ENCODE measurements around the gene WSCD1.

The WSCD1 gene

DNA sequence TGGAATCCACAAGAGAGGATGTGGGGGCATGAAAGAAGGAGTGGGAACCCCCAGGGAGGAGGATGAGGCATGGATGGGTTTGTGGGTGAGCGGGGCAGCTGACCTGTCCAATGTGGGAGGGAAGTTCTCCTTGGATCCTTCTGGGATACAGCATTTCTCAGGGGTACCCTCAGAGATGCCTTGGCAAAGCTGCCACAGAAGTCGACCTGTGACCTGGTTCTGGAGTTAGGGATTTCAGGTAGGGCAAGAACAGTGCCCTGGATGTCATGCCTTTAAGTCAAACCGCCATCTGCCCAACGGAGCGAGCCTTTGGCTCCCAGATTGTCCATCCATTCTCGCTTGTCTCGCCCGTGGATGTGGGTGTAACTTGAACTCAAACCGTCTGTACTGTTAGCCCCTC lies 30.0 kb downstream of the WSCD1 start:
- Histone ChIP-seq H3K4me3 (ENCODE audit: low read depth in 1 of 2, low read length in 2 of 2) (no peak overlapping the region), H3K36me3 (ENCODE audit: control insufficient read depth in 1 of 2, insufficient read depth in 2 of 2, low read length in 2 of 2) (no peaks in the 10 kb centered on the region), H3K4me1 (ENCODE audit: control insufficient read depth in 1 of 2, insufficient read depth in 2 of 2, low read length in 2 of 2) (no peaks in the 10 kb centered on the region), H3K27me3 (ENCODE audit: low read depth, low read length) (no peaks in the 10 kb centered on the region), H3K27ac (ENCODE audit: low read length) (no peak overlapping the region), H3K9me3 (ENCODE audit: control insufficient read depth in 1 of 2, low read length in 2 of 2) (no peaks in the 10 kb centered on the region)

DNA sequence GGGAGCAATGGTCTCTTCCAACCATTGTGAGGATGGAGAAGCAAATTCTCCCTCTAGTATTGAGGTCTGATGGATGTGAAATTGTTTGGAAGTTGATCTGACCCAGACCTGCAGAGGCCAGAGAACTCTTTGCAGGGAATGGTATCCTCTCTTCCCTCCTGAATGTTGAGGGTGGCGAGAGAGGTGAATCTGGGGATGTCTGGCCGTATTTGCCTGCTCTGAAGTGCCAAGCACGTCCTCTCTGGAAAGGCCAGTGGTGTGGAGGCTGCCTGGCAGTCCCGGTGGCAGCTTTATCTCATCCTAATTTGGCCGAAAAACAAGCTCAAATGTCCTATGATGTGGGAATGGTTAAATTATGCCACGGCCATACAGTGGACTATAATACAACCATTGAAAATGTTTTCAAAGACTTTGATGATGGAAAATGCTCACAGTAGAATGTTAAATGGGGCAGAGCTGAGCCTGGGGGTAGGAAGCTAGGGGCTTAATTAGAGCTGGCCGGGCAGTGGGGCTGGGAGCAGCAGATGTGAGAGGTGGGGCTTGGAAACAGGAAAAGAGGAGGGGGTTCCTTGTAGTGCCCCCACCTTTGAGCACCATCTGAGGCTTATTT lies 30.8 kb downstream of the WSCD1 start:
- H3K27ac ChIP-seq (ENCODE audit: low read length), result no peak overlapping the region
- H3K27me3 ChIP-seq (ENCODE audit: low read depth, low read length), result no peaks in the 10 kb centered on the region
- H3K36me3 ChIP-seq (ENCODE audit: control insufficient read depth in 1 of 2, insufficient read depth in 2 of 2, low read length in 2 of 2), result no peaks in the 10 kb centered on the region
- no peak overlapping the region for H3K4me3 ChIP-seq (ENCODE audit: low read depth in 1 of 2, low read length in 2 of 2)
- H3K4me1 ChIP-seq (ENCODE audit: control insufficient read depth in 1 of 2, insufficient read depth in 2 of 2, low read length in 2 of 2), result no peaks in the 10 kb centered on the region
- H3K9me3 ChIP-seq (ENCODE audit: control insufficient read depth in 1 of 2, low read length in 2 of 2), result no peaks in the 10 kb centered on the region

DNA sequence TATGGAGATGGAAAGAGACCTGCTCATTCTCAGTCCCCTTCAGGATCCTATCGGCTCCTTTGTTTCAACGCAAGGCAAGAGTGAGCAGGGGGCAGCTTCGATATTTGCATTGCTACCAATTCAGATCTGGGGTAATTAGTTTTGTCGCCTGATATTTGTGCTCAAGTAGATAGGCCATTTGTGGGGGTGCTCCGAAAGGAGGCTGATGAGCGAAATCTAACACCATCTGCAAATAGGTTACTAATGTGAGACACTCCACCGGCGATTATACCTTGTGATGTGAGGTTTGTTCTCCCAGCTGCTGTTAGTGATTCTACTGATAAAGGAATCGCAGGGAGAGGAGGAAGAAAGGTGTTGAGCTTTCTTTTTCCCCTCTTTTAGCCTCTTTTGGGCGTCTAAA lies 31.5 kb downstream of the WSCD1 start:
- Histone ChIP-seq H3K4me3 (ENCODE audit: low read depth in 1 of 2, low read length in 2 of 2) (no peak overlapping the region), H3K27ac (ENCODE audit: low read length) (no peak overlapping the region), H3K27me3 (ENCODE audit: low read depth, low read length) (no peaks in the 10 kb centered on the region), H3K9me3 (ENCODE audit: control insufficient read depth in 1 of 2, low read length in 2 of 2) (peaks cover 0 to 5% of the 10 kb centered on the region in 2 donors), H3K36me3 (ENCODE audit: control insufficient read depth in 1 of 2, insufficient read depth in 2 of 2, low read length in 2 of 2) (no peaks in the 10 kb centered on the region), H3K4me1 (ENCODE audit: control insufficient read depth in 1 of 2, insufficient read depth in 2 of 2, low read length in 2 of 2) (no peaks in the 10 kb centered on the region)

DNA sequence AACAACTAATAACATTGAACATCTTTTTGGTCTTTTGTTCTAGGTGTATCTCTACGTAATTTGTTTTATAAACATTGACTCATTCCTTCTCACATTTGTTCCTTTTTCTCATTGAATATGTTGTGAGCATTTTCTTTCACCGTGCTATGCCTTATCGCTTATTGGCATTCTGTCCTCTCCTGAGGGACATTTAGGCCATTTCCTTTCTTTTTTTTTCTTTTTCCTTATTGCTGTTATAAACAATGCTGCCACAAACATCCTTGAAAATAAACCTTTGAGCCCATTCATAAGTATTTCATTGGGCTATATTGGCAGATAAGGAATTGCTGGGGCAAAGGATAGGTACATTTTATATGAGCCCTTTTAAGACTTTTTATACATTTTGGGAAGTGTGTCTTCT lies 32.4 kb downstream of the WSCD1 start:
- Histone ChIP-seq H3K36me3 (ENCODE audit: control insufficient read depth in 1 of 2, insufficient read depth in 2 of 2, low read length in 2 of 2) (no peaks in the 10 kb centered on the region), H3K4me1 (ENCODE audit: control insufficient read depth in 1 of 2, insufficient read depth in 2 of 2, low read length in 2 of 2) (no peaks in the 10 kb centered on the region), H3K4me3 (ENCODE audit: low read depth in 1 of 2, low read length in 2 of 2) (no peak overlapping the region), H3K9me3 (ENCODE audit: control insufficient read depth in 1 of 2, low read length in 2 of 2) (peaks cover 0 to 5% of the 10 kb centered on the region in 2 donors), H3K27me3 (ENCODE audit: low read depth, low read length) (no peaks in the 10 kb centered on the region), H3K27ac (ENCODE audit: low read length) (no peak overlapping the region)

DNA sequence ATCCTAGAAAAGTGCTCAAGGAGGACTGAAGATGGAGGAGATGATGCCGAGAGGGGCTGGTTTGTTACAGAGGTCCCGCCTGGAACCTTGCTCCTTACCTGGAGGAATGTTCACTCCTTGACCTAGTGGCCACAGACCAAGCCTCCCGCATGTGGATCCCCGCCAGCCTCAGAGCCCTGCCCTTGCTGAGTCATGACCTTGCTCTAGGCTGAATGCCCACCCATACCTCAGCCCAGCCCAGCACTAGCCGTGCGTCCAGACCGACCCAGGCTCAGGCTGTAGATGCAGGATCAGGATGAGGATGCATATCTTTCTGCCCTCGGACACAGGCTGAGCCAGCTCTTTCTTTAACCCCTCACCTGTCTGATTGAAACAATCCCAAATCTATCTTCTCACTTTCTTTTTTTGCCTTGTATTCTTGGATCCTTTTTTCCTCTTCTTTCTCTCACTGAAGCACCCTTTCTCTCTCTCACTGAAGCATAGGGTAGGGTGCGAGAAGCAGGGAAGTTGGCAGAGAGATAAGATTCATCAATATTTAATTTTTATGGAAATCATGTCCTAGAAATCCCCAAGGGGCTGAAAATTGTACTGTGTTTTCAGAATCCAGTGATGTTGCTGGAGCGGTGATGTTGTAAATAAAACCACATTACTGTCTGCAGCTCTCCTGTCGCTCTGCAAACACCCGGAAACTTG lies 34.9 kb downstream of the WSCD1 start:
- H3K36me3 ChIP-seq (ENCODE audit: control insufficient read depth in 1 of 2, insufficient read depth in 2 of 2, low read length in 2 of 2), result no peaks in the 10 kb centered on the region
- no peaks in the 10 kb centered on the region for H3K27me3 ChIP-seq (ENCODE audit: low read depth, low read length)
- H3K27ac ChIP-seq (ENCODE audit: low read length), result no peak overlapping the region
- H3K4me1 ChIP-seq (ENCODE audit: control insufficient read depth in 1 of 2, insufficient read depth in 2 of 2, low read length in 2 of 2), result no peaks in the 10 kb centered on the region
- no peak overlapping the region for H3K4me3 ChIP-seq (ENCODE audit: low read depth in 1 of 2, low read length in 2 of 2)
- peaks cover 0 to 5% of the 10 kb centered on the region in 2 donors for H3K9me3 ChIP-seq (ENCODE audit: control insufficient read depth in 1 of 2, low read length in 2 of 2)

DNA sequence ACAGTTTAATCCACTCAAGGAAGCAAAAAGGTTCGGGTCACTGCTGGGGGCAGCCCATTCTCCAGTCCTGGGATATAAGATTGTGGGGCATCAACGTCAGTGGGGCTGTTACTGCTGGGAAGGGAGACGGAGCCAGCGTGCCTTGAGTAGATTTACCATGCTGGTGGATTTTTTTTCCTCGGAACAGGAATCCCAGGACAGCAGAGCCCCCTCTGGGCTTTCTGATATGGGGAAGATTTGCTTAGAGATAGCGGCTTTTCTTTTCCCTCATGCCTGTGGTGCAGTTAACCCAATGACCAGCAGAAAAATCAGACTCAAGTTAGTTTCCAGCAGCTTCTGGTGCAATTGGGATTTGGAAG lies 35.4 kb downstream of the WSCD1 start:
- H3K27me3 ChIP-seq (ENCODE audit: low read depth, low read length), result no peaks in the 10 kb centered on the region
- no peaks in the 10 kb centered on the region for H3K4me1 ChIP-seq (ENCODE audit: control insufficient read depth in 1 of 2, insufficient read depth in 2 of 2, low read length in 2 of 2)
- peaks cover 0 to 5% of the 10 kb centered on the region in 2 donors for H3K9me3 ChIP-seq (ENCODE audit: control insufficient read depth in 1 of 2, low read length in 2 of 2)
- H3K4me3 ChIP-seq (ENCODE audit: low read depth in 1 of 2, low read length in 2 of 2), result no peak overlapping the region
- H3K36me3 ChIP-seq (ENCODE audit: control insufficient read depth in 1 of 2, insufficient read depth in 2 of 2, low read length in 2 of 2), result no peaks in the 10 kb centered on the region
- no peak overlapping the region for H3K27ac ChIP-seq (ENCODE audit: low read length)

DNA sequence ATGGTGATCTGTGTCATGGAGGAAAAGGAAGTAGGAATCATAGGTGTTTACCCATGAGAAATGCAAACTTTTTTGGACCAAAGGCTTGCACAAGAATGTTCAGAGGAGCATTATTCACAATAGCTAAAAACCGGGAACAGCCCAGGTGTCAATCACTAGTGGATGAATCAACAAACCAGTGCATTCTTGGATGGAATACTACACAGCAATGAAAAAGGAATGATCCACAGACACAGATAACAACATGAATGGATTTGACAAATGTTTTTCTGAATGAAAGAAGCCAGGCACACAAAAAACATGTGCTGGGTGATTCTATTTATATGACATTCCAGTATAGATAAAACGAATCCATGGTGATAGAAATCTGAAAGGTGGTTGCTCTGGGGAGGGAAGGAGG lies 36.0 kb downstream of the WSCD1 start:
- no peaks in the 10 kb centered on the region for H3K36me3 ChIP-seq (ENCODE audit: control insufficient read depth in 1 of 2, insufficient read depth in 2 of 2, low read length in 2 of 2)

DNA sequence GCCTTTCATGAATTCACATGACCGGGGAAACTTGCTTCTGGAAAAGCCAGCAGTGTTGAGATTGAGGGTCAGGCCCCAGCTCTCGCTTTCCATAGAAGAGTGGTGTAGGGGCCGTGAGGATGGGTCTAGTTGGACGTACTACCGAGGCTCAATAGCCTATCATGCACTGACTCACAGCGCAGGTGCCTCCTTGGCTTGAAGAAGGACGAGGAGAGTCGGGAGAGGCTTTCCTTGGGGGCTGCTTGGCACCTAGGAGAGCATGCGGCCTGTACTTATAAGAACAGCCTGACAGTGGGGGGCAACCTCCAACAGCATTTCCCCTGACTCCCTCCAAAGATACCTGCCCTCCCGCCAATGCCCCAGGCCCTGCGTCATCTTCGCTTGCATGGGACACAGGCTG lies 37.6 kb downstream of the WSCD1 start:
- H3K4me1 ChIP-seq (ENCODE audit: control insufficient read depth in 1 of 2, insufficient read depth in 2 of 2, low read length in 2 of 2), result no peaks in the 10 kb centered on the region
- no peaks in the 10 kb centered on the region for H3K27me3 ChIP-seq (ENCODE audit: low read depth, low read length)
- H3K4me3 ChIP-seq (ENCODE audit: low read depth in 1 of 2, low read length in 2 of 2), result no peak overlapping the region
- no peaks in the 10 kb centered on the region for H3K36me3 ChIP-seq (ENCODE audit: control insufficient read depth in 1 of 2, insufficient read depth in 2 of 2, low read length in 2 of 2)
- H3K27ac ChIP-seq (ENCODE audit: low read length), result no peak overlapping the region
- peaks cover 0 to 5% of the 10 kb centered on the region in 2 donors for H3K9me3 ChIP-seq (ENCODE audit: control insufficient read depth in 1 of 2, low read length in 2 of 2)

More for the DNA sequence above, 36.0 kb downstream of the WSCD1 start:
- H3K27ac ChIP-seq (ENCODE audit: low read length), result no peak overlapping the region
- no peaks in the 10 kb centered on the region for H3K27me3 ChIP-seq (ENCODE audit: low read depth, low read length)
- no peaks in the 10 kb centered on the region for H3K4me1 ChIP-seq (ENCODE audit: control insufficient read depth in 1 of 2, insufficient read depth in 2 of 2, low read length in 2 of 2)
- H3K4me3 ChIP-seq (ENCODE audit: low read depth in 1 of 2, low read length in 2 of 2), result no peak overlapping the region
- peaks cover 0 to 5% of the 10 kb centered on the region in 2 donors for H3K9me3 ChIP-seq (ENCODE audit: control insufficient read depth in 1 of 2, low read length in 2 of 2)

DNA sequence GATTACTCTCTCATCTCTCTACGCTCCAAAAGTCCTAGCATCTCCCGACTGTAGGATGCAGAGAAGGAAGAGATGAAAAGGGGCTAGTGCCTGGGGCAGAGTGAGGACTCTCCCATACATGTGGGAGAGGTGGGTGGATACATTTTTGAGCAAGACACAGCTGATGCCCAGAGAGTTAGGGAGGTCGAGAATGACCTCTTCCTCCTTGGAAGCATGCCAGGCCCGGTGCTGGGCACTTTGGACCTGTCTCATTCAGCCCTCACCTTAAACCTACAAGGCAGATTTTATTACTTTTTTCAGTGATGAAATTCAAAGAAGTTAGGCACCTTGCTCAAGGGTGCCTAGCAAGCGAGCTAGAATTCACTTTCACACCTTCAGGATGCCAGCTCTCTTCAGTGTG lies 38.2 kb downstream of the WSCD1 start:
- H3K4me1 ChIP-seq (ENCODE audit: control insufficient read depth in 1 of 2, insufficient read depth in 2 of 2, low read length in 2 of 2), result no peaks in the 10 kb centered on the region
- no peak overlapping the region for H3K27ac ChIP-seq (ENCODE audit: low read length)
- peaks cover 0 to 5% of the 10 kb centered on the region in 2 donors for H3K9me3 ChIP-seq (ENCODE audit: control insufficient read depth in 1 of 2, low read length in 2 of 2)
- H3K36me3 ChIP-seq (ENCODE audit: control insufficient read depth in 1 of 2, insufficient read depth in 2 of 2, low read length in 2 of 2), result no peaks in the 10 kb centered on the region
- no peaks in the 10 kb centered on the region for H3K27me3 ChIP-seq (ENCODE audit: low read depth, low read length)
- H3K4me3 ChIP-seq (ENCODE audit: low read depth in 1 of 2, low read length in 2 of 2), result no peak overlapping the region

DNA sequence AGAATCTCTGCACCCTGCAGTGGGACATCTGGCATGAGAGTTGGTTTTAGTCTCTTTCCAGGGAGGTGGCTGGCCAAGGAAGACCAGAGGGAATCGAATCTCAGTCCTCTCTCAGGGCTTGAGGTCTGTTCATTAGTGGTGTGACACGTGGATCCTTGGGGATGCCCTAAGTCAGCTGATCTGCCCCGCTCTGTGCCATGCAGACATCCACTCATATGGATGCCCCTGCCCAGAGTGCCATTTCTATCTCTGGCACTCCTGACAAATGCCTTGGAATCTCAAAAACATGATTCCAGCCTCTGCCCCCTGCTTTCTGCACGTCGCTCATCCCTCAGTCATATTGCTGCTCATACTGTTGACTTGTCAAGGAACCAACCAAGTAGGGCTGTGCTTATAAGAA lies 38.8 kb downstream of the WSCD1 start:
- peaks cover 0 to 5% of the 10 kb centered on the region in 2 donors for H3K9me3 ChIP-seq (ENCODE audit: control insufficient read depth in 1 of 2, low read length in 2 of 2)
- H3K4me3 ChIP-seq (ENCODE audit: low read depth in 1 of 2, low read length in 2 of 2), result no peak overlapping the region
- H3K27me3 ChIP-seq (ENCODE audit: low read depth, low read length), result no peaks in the 10 kb centered on the region
- H3K36me3 ChIP-seq (ENCODE audit: control insufficient read depth in 1 of 2, insufficient read depth in 2 of 2, low read length in 2 of 2), result no peaks in the 10 kb centered on the region
- no peak overlapping the region for H3K27ac ChIP-seq (ENCODE audit: low read length)
- H3K4me1 ChIP-seq (ENCODE audit: control insufficient read depth in 1 of 2, insufficient read depth in 2 of 2, low read length in 2 of 2), result no peaks in the 10 kb centered on the region

DNA sequence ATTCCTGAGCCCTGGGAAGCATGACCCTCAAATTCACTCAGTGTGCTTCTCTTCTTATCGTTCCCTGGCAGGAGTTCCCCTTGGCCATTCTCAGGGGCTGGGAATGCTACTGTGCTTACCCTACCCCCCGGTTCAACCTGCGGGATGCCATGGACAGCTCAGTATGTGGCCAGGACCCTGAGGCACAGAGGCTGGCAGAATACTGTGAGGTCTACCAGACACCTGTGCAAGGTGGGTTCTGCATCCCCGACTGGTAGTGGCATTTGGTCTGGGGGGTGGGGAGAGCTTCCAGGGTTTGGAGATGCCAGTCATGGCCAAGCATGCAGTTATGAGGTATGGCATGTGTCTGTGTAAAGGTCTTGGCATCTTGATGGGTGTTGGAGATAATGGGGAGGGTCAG lies 39.4 kb downstream of the WSCD1 start:
- no peak overlapping the region for H3K4me3 ChIP-seq (ENCODE audit: low read depth in 1 of 2, low read length in 2 of 2)
- no peaks in the 10 kb centered on the region for H3K4me1 ChIP-seq (ENCODE audit: control insufficient read depth in 1 of 2, insufficient read depth in 2 of 2, low read length in 2 of 2)
- no peak overlapping the region for H3K27ac ChIP-seq (ENCODE audit: low read length)
- no peaks in the 10 kb centered on the region for H3K36me3 ChIP-seq (ENCODE audit: control insufficient read depth in 1 of 2, insufficient read depth in 2 of 2, low read length in 2 of 2)
- no peaks in the 10 kb centered on the region for H3K27me3 ChIP-seq (ENCODE audit: low read depth, low read length)
- peaks cover 0 to 5% of the 10 kb centered on the region in 2 donors for H3K9me3 ChIP-seq (ENCODE audit: control insufficient read depth in 1 of 2, low read length in 2 of 2)

DNA sequence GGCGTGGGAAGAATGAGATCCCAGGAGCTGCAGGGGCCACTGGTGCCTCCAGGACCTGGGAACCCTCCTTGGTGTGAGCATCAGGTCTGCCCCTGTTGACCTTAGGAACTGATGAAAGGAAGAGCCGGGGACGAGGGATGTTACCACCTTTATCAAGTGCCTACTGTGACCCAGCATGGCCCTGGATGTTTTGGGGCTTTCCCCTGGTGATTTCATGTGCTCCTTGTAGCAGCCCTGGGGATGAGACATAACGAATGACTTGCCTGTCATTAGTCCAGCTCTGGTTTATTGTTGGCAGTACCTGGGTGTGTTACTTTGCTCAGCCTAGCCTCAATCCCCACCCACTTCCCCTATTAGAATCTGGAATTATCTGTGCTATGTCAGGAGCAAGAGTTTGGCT lies 39.9 kb downstream of the WSCD1 start:
- Histone ChIP-seq H3K27ac (ENCODE audit: low read length) (no peak overlapping the region), H3K4me3 (ENCODE audit: low read depth in 1 of 2, low read length in 2 of 2) (no peak overlapping the region), H3K4me1 (ENCODE audit: control insufficient read depth in 1 of 2, insufficient read depth in 2 of 2, low read length in 2 of 2) (no peaks in the 10 kb centered on the region), H3K36me3 (ENCODE audit: control insufficient read depth in 1 of 2, insufficient read depth in 2 of 2, low read length in 2 of 2) (no peaks in the 10 kb centered on the region), H3K9me3 (ENCODE audit: control insufficient read depth in 1 of 2, low read length in 2 of 2) (peaks cover 0 to 5% of the 10 kb centered on the region in 2 donors), H3K27me3 (ENCODE audit: low read depth, low read length) (no peaks in the 10 kb centered on the region)
